Head of caudate nucleus (tissue), 42 donors: ENCODE results near the gene FAM3B.

Experiments
- DNase-seq, 42 donors: peaks; one replicate each; pipeline versions ENCODE4 v3.0.0 to v3.0.0-alpha.2; 2020 to 2021; ENCODE audit warnings: mixed read lengths in 7 of 42
- intact Hi-C: fragments of 100-400 bp; cut with DNase I; formaldehyde crosslinking; loops from one replicate; pipeline ENCODE4 v1.15.0; 2022

FAM3B gene

GRCh38 chr21:41364308-41364707 lies 47.7 kb downstream of the FAM3B start:
- peak in 7 of 42 donors; percentile 6 to 15 (median 9) for DNase-seq
- intact Hi-C loops: no loop called here

GRCh38 chr21:41365377-41366107 lies 48.9 kb downstream of the FAM3B start:
- intact Hi-C loops: no loop called here
- DNase-seq: peak in 3 of 42 donors; percentile 4 to 19 (median 5)

GRCh38 chr21:41366522-41367151 lies 50.0 kb downstream of the FAM3B start:
- DNase-seq: peak in 5 of 42 donors; percentile 9 to 33 (median 19)

GRCh38 chr21:41367301-41367944 lies 50.8 kb downstream of the FAM3B start:
- peak in 2 of 42 donors; percentile 21 to 28 for DNase-seq
- intact Hi-C loops: no loop called here

More at GRCh38 chr21:41366522-41367151, 50.0 kb downstream of the FAM3B start:
- intact Hi-C loops: no loop called here

- intact Hi-C loops: no loop called here
- DNase-seq: peak in 7 of 42 donors; percentile 12 to 41 (median 22)
Observed at GRCh38 chr21:41367945-41368734, 51.5 kb downstream of the FAM3B start.

GRCh38 chr21:41368735-41369104 lies 52.1 kb downstream of the FAM3B start:
- intact Hi-C loops: no loop called here
- peak in 3 of 42 donors; percentile 5 to 27 (median 21) for DNase-seq

GRCh38 chr21:41369105-41369919 lies 52.7 kb downstream of the FAM3B start:
- DNase-seq: peak in 7 of 42 donors; percentile 1 to 42 (median 13)
- intact Hi-C loops: no loop called here

- peak in 7 of 42 donors; percentile 2 to 44 (median 13) for DNase-seq
- intact Hi-C loops: no loop called here
Observed at GRCh38 chr21:41369920-41370839, 53.6 kb downstream of the FAM3B start.

- intact Hi-C loops: no loop called here
- peak in 3 of 42 donors; percentile 14 to 38 (median 18) for DNase-seq
Observed at GRCh38 chr21:41370840-41371684, 54.5 kb downstream of the FAM3B start.

GRCh38 chr21:41371685-41372030 lies 55.1 kb downstream of the FAM3B start:
- intact Hi-C loops: no loop called here
- DNase-seq: peak in 3 of 42 donors; percentile 2 to 25 (median 17)

GRCh38 chr21:41373253-41373652 lies 56.7 kb downstream of the FAM3B start:
- intact Hi-C loops: no loop called here
- peak in 5 of 42 donors; percentile 7 to 37 (median 13) for DNase-seq

- intact Hi-C loops: no loop called here
- DNase-seq: peak in 4 of 42 donors; percentile 5 to 43 (median 20)
Observed at GRCh38 chr21:41373763-41374162, 57.2 kb downstream of the FAM3B start.

- peak in 5 of 42 donors; percentile 7 to 28 (median 22) for DNase-seq
- intact Hi-C loops: no loop called here
Observed at GRCh38 chr21:41374177-41374712, 57.6 kb downstream of the FAM3B start.

- intact Hi-C loops: no loop called here
- DNase-seq: peak in 5 of 42 donors; percentile 4 to 23 (median 11)
Observed at GRCh38 chr21:41374867-41375533, 58.4 kb downstream of the FAM3B start.

GRCh38 chr21:41375875-41376274 lies 59.3 kb downstream of the FAM3B start:
- peak in 2 of 42 donors; percentile 2 to 6 for DNase-seq
- intact Hi-C loops: no loop called here
